SKM-1 treated with dmso at 0.1 percent for 144 hours (cell line): ENCODE measurements around the gene DPEP1.
"Not testable (repeated sequence)": the region's sequence is repeated elsewhere in the genome, so short reads cannot be mapped to it uniquely, and the experiment has no call there.

Experiments used
- DNase-seq: peaks from one replicate; lab custom pipeline; 2025; ENCODE audit not compliant: unreplicated experiment; lab: John Stamatoyannopoulos, UW

The DPEP1 gene

DNA sequence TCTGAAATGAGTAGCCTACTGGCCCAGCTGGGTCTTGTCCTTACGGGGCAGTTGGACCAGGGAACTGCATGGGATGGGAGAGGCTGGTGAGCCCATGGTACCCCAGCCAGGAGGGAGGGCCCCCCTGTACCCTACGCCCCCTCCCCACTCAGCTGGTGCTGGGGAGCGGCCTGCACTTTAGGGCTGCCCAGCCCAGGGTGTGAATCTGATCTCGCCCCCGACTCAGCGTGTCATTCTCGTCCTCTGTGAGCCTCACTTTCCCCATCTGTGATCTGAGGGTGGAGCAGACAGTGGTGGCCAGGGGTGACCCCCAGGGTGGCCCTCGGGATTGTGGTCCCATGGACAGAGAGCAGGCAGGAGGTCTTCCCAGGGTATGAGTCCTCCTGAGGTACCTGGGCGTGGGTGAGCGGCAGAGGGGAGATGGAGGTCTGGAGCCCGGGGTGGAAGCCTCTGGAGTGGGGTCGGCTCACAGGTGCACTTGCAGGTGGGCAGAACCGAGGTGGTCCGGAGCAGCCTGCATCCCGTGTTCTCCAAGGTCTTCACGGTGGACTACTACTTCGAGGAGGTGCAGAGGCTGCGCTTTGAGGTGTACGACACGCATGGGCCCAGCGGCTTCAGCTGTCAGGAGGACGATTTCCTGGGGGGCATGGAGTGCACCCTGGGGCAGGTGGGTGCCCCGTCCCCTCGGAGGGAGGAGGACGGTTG, 36.2 kb upstream of the DPEP1 start:
- DNase-seq: no peak

DNA sequence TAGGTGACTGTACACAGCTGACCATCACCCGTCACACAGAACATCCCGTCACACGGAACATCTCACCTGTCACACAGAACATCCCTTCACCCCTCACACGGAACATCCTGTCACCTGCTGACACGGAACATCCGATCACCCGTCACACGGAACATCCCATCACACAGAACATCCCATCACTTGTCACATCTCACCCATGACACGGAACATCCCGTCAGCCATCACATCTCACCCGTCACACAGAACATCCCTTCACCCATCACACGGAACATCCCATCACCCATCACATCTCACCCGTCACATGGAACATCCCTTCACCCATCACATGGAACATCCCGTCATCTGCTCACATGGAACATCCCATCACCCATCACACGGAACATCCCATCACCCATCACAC, 34.1 kb upstream of the DPEP1 start:
- no peak for DNase-seq

DNA sequence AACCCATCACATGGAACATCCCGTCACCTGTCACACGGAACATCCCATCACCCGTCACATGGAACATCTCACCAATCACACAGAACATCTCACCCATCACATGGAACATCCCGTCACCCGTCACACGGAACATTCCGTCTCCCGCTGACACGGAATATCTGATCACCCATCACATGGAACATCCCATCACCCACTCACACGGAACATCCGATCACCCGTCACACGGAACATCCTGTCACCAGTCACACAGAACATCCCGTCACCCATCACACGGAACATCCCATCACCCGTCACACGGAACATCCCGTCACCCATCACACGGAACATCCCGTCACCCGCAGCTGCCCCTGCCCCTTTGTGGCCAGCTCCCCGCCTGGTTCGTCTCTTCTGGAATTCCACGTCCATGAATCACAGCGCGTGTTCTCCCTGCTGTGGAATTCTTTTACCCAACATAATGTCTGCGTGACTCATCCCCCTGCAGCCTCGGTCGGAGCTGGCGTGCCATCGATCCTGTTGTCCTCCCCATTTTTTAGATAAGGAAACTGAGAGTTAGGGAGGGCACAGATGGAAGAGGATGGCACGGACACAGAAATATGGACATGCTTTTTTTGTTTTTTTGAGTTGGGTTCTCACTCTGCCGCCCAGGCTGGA, 32.3 kb upstream of the DPEP1 start:
- DNase-seq: no peak

DNA sequence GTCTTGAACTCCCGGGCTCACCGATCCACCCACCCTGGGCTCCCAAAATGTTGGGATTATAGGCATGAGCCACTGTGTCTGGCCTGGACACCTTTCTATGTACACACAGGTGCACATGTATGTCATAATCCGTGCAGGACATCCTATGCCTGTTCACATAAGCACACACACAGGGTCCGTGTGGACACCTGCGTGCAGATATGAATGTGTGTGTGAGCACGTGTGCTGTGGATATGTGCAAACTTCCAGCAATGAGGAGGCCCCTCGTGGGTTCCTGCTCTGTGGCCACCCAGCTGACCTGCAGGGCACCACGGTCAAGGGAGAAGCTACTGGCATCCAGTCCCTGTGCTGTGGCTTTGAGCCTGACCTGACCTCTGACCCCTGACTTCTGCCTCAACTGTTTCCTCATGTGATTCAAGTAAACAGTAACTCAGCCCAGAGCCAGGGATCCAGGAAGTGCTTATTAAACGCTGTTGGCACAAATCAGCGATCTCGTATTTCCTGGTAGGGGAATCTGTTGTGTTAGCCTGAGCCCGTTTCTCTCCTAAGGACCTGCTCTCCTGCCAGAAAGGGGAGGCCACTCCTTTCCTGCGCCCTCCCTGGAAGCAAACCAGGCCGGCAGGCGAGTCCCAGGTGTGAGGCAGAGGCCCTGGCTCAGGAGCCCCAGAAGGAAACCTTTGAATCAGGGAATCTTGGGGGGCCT, 31.4 kb upstream of the DPEP1 start:
- no peak for DNase-seq

DNA sequence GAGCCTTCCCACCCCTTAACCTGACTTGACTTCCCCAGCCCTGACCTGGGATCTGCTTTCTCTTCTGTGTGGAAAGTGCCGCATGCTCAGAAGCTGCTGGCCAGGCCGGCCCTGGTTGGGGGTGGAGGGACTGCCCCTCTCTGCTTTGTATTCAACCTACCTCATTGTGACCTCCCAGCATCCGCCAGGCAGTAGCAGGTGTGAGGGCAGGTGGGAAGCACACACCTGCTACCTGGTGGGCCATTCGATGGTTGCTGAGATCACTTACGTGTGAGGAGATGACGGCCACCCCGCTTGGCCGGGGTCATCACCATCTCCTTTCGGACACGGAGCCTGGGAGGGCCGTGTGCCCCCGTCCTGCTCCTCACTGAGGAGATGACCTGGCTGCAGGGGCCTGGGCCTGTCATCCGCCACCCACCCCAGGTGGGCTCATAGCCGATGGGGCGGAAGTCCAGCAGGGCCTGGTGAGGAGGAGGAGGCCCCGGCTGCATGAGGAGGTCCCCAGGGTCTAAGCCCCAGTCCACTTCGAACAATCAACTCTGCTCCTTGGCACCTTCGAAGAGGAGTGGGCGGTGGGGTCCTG, 30.7 kb upstream of the DPEP1 start:
- no peak for DNase-seq

DNA sequence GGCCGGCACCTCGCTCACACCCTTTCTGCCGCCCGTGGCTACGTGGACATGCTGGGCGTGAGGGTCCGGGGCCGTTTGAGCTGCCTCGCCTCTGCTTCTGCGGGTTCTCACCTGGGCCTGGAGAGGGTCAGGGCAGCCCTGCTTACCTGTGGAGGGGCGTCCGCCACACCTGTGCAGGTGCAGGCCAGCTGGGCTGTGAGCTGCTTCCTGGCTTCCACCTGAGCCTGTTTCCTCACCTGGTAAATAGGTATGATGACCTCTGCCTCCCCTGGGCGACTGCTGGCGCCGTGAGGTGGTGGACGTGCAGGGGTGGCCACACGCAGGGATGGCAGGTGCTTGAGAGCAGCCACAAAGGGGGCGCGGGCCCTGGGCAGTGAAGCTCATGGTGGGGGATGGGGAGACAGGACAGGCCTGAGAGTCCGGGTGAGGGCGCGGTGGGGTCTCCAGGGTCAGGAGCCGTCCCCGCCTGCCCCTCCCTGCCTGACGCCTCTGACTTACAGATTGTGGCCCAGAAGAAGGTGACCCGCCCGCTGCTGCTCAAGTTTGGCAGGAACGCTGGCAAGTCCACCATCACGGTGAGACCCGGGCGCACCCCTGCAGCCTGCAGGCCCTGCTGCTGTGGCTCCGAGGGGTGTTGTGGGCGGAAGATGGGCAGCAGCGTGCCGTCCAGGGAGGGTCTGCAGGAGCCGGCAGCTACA, 30.1 kb upstream of the DPEP1 start:
- DNase-seq: no peak

DNA sequence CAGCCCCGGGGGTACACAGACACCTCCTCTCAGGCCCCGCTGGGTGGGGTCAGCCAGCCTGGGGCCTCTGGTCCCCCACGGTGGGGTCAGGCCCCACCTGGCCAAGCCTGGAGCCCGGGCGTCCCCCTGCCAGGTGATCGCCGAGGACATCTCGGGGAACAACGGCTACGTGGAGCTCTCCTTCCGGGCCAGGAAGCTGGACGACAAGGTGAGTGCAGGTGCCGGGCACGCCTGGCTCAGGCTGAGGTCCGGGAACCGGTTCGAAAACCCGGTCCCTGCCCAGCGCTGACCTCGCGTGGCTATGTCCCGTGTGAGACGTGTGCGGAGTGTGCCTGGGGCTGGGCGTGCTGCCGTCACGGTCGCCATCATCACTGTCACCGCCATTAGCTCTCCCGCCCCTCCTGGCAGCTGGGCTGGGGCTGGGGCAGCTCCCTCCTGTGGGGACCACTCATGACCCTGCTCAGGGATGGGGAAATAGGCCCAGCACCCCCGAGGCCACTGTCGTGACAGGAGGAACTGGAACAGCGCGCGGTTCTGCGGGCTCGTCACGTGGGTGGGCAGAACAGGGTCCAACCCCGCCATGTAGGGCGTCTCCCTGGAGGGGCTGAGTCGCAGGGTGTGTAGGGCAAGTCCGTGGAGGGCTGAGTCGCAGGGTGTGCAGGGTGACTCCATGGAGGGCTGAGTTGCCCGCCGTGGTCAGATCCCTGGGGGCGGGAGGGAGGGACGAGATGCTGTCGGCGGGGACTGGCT, 29.4 kb upstream of the DPEP1 start:
- no peak for DNase-seq

DNA sequence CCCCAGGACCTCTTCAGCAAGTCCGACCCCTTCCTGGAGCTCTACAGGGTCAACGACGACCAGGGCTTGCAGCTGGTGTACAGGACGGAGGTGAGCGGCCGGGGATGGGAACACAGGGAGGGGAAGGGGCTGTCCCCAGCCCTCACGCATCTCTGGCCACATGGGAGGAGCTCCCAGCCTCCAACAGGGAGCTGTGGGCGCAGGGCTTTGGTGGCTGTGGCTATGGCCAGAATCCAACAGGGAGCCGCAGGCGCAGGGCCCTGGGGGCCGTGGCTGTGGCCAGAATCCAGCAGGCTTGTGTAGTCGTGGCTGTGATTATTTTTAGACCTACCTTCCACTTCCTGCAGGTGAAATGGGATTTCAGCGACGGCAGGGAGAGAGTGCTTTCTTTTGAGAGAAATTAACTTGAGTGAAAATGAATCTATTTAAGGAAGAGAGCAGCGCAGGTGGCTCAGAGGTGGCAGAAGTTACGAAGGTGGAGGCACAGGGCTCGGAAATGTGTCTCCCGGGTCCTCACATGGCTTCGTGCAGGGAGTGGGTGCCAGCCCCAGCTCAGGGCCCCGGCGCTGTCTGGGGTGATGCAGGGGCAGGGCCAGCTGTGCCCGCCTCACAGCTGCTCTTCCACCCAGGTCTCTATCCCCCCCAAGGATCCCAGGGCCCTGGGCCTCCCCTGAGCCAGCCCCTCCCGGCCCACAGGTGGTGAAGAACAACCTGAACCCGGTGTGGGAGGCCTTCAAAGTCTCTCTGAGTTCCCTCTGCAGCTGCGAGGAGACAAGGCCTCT, 28.5 kb upstream of the DPEP1 start:
- DNase-seq: no peak

DNA sequence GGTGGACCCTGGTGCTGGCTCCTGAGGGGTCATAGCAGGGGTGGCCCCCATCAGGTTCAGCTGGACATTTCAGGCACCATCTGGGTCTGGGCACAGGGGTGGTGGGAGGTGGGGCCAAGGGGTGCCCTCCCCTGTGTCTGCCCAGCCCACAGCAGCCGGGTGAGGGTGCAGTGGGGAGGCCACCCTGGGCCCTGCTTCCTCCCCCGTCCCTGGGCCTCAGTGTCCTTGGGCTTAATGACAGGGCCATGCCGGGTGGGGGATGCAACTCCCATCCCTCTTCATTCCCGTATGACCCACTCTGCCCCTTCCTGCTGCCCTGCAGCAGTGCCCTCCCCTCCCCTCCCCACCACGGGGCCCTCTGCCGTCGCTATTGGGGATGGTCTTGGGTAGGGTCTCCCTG, 27.2 kb upstream of the DPEP1 start:
- no peak for DNase-seq

DNA sequence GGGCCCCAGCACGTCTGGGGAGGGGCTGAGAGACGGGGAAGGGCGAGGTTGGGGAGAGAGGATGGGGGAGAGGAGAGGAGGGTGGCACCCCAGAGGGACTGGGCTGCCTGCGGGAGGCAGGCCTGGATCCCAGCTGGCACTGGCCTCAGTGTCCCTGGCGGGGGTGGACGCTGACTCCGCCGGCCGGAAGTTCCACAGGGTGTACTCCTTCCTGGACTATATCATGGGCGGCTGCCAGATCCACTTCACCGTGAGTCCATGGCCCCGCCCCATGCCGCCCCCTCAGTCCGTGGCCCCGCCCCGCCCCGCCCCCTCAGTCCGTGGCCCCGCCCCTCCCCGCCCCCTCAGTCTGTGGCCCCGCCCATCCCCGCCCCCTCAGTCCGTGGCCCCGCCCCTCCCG, 26.6 kb upstream of the DPEP1 start:
- no peak for DNase-seq

DNA sequence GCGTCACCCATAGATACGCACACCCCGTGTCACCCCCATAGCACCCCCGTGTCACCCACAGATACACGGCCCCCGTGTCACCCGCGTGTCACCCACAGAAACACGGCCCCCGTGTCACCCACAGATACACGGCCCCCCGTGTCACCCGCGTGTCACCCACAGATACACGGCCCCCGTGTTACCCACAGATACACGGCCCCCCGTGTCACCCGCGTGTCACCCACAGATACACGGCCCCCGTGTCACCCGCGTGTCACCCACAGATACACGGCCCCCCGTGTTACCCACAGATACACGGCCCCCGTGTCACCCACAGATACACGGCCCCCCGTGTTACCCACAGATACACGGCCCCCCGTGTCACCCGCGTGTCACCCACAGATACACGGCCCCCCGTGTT, 25.8 kb upstream of the DPEP1 start:
- DNase-seq: not testable (repeated sequence)

DNA sequence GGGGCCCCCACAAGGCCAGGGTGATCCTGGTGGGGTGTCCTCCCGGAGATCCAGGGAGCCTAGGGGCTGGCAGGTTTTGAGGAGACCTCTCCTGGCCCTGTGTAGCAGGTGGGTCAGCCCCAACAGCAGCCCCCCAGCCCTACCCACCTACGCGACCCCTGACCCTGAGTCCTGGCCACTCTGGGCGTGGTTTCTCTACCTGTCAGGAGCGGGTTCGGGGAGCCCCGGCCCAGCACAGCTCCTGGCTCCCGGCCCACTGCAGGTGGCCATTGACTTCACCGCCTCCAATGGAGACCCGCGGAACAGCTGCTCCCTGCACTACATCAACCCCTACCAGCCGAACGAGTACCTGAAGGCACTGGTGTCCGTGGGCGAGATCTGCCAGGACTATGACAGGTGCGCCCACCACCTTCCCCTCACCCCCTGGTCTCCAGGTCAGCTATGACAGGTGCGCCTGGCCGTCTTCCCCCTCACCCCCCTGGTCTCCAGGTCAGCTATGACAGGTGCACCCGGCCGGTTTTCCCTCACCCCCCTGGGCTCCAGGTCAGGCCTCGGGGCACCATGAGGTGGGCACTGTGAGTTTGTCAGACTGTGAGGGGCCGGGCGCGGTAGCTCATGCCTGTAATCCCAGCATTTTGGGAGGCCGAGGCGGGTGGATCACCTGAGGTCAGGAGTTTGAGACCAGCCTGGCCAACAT, 24.9 kb upstream of the DPEP1 start:
- no peak for DNase-seq

DNA sequence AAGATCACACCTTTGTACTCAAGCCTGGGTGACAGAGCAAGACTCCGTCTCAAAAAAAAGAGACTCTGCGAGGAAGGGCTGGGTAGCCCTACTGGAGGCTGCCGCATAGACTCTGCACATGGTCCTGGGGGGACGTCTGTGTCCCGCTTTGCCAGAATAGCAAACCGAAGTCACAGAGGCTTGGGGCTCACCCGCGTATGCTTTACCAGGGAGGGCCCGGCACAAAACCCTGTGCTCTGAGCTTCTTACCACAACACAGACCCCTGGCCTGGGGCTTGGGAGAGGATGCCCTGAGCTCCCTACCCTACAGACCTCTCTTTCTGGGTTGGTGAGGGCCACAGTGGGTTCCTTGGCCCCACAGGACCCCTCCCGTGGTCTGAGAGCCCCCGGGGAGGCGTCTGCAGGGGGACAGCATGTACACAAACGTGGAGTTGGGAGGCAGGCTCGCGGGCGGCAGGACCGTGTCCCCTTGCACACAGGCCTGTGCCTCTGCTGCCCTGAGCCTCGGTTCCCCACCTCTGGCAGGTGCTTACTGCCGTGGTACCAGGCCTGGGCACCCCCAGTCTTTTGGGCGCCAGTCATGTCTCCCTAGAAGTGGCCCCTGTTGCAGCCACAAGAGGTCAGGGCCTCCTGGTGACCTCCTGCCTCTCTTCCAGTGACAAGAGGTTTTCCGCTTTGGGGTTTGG, 24.1 kb upstream of the DPEP1 start:
- no peak for DNase-seq

DNA sequence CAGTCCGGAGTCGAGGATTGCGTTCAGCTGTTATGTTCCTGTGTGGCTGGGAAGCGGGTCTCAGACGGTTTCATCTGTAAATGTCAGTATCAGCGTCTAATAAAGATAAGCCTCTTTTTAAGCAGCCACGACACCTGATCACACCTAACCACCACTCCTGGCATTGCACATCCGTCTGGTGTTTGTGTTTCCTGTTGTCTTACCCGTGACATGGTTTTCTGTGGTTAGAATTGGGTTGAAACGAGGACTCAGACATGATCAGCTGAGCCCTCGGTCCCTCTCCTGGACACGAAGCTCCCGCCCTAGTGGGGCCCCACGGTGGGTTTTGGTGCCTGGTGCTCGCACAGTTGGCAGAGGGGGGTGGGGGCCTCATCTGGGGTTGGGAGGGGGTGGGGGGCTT, 19.6 kb upstream of the DPEP1 start:
- DNase-seq: no peak

DNA sequence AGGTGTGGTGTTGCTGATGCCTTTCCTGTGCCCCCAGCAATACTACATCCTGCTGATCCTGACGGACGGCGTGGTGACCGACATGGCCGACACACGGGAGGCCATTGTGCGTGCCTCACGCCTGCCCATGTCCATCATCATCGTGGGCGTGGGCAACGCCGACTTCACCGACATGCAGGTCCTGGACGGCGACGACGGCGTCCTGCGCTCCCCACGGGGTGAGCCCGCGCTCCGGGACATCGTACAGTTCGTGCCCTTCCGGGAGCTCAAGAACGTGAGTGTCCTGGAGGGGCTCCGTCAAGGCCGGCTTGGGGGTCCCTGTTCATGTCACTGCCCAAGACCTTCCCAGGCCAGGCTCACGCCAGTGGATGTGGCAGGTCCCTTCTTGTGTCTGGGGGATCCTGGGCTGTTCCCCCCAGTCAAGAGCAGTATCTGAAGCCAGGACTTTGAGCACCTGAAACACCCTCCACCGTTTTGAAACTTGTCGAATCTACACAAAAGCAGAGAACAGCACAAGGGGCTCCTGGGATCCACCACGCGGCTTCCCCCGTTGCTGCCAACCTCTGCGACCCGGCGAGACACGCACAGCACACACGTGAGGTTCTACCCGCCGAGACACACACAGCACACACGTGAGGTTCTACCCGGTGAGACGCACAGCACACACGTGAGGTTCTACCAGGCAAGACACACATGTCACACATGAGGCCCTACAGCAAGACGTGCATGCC, 17.9 kb upstream of the DPEP1 start:
- DNase-seq: no peak

DNA sequence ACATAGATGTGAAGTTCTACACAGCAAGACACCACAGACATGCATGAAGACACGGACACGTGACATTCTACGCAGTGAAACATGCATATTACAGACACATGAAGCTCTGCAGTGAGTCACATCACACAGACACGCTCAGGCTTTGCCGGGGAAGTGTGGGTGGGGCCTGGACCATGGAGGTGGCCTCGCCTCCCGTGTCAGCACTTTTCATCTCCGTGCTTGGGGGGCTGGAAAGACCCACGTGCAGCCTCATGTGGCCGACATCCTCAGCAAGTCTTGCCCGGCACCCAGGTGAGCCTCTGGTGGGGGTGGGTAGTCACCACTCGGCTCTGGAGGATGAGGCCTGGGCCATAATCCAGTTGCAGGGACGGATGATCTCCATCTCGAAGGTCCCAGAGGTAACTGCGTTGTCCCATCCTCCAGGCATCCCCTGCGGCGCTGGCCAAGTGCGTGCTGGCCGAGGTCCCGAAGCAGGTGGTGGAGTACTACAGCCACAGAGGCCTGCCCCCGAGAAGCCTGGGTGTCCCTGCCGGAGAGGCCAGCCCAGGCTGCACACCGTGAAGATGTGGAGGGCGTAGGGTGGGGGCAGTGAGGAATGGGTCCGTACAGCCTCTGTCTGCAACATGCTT, 17.3 kb upstream of the DPEP1 start:
- DNase-seq: no peak

DNA sequence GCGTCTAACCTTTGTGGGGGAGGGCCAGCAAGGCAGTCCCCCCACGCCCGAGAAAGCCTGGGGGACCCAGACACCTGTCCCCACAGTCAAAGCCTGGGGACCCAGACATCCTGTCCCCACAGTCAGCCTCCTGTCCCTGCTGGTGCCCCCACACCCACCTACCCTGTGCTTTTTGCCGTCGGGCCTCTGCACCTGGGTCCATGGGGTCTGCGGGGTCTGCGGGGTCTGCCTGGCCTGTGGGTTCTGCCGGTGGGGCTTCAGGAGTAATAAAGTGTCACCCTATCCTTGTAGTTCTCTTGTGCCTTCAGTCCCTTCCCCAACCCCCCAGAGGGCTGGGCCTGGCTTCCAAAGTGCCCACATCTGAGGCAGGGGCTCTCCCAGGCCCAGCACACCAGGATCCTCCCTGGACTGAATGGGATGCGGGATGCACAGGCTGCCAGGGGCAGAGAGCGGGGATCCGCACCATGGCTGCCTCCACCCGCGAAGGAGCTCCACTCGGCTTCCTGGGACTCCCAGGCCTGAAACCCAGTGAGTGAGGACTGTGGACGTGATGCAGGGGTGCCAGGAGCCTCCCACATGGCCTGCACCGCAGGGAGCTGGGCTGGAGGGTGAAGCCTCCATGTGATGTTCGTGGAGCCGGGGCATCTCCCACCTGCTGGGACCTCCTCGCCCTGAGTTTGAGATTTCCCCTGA, 16.3 kb upstream of the DPEP1 start:
- DNase-seq: no peak
